GM20431 (cell line): ENCODE data around the gene NEK10.

Experiments
- in situ Hi-C: fragments of 300-500 bp; cut with MseI, MboI; formaldehyde crosslinking; loops from one replicate; pipeline ENCODE4 v1.15.0; 2020; ENCODE audit warnings: low sequenced_read_pairs; ENCODE audit not compliant: unreplicated experiment

The NEK10 gene

DNA sequence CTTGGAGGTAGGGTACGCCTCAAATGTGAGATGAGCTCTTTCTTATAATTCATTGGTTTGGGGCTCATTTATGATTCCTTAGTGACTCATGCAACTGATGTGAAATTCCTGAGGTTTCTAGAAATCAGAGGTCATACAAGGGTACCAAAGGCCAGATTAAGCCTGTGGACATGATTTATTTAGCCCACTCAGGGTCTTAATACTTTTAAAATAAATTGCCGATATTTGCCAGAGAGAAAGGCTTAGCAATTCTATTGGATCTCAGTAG is 289.0 kb downstream of the NEK10 start:
- in situ Hi-C loops = no loop called here

GRCh38 chr3:27079427-27080257 is 289.5 kb downstream of the NEK10 start:
- in situ Hi-C loops = no loop called here

- in situ Hi-C loops = no loop called here
Measured at GRCh38 chr3:27078246-27078913, 290.8 kb downstream of the NEK10 start.

- in situ Hi-C loops = no loop called here
Measured at GRCh38 chr3:27076815-27077630, 292.2 kb downstream of the NEK10 start.

DNA sequence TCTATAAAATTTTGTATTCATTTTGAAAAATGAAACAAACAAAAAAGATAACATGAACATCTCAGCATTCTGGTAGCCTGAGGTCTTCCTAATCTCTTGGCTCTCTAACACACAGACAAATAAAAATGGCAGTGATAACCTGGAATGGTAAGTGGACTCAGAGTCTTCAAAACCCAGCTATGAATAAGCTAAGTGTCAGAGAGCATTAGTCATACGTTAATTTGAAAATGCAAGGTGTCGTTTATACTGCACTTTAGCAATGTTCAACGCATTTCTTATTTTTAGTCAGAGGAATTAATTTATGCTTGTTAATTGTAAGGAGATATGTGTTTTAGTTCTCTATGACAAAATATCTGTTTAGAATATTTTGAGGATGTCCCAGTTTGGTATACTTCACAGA is 294.3 kb downstream of the NEK10 start:
- in situ Hi-C loops = no loop called here

DNA sequence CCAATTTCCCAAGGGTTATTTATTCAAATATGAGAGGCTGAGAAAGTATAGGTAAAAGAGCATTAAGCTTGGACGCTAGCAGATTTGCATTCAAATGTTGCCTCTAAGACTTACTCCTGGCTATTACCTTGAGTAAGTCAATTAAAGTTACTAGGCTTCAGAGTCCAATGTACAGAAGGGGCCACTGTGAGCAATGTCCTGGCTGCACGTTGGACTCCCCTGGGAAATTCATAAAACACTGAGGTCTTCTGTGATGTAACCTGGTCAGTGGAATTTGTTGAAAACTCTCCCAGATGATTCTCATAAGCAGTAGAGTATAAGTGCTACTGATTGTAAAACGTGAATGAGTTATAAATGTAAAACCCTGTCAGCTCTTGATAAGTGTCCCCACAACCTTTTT is 295.3 kb downstream of the NEK10 start:
- in situ Hi-C loops = no loop called here

GRCh38 chr3:27072810-27073651 is 296.2 kb downstream of the NEK10 start:
- in situ Hi-C loops = no loop called here

DNA sequence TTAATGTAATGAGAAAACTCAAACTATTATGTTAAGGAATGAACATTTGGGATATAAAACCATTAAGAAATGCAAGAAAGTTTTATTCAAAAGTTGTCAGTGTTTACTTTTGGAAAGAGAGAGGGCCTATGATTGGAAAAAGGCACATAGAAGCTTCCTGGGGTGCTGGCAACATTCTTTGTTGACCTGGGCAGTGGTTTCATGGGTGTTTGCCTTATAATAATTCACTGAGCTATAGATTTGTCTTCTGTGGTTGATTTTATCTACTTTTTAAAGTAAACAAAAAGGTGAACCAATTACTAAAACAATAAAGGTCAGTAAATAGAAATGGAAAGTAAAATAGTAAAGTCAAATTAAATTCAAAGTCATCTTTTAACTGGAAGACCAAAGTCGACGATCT is 308.8 kb downstream of the NEK10 start:
- in situ Hi-C loops = no loop called here
